Measurements from ENCODE around the gene DAP. TPM values are rescaled to one million over a fixed set of nuclear protein-coding genes. Genes with fewer than 3 reads are reported as not detected.
"Not testable (repeated sequence)": the region's sequence is repeated elsewhere in the genome, so short reads cannot be mapped to it uniquely, and the experiment has no call there.

The DAP gene
- polyA plus RNA-seq, 12 donors: 39.2 to 84.9 (median 52.9) TPM; not detected in 1

DNA sequence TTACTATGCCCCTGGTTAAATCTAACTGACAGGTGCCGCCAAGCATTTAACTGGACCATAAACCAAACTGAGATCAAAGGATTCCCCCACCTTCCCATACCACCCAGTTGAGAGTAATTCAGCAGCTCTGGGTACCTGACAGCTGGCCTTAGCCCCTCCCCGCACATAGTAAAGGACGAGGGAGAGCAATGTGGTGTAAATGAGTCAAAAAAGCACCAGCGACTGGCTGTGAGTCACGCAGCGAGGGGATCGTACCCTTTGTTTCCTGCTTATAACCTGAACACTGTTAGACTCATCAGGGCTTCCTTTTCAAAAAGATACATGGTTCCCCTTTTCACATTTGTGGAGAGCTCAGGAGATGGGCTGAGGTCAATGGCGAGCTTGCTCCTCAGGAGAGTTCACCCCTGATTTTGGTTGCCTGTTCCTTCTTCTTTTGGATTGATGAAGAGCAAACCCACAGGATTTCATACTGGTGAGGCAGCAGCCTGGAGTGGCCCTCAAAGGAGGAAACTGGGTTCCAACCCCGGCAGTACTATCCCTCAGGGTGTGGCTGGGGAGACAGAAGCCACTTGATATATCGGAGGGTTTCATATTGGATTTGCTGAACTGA lies 125.7 kb downstream of the DAP start:
- DNase-seq: no peak

DNA sequence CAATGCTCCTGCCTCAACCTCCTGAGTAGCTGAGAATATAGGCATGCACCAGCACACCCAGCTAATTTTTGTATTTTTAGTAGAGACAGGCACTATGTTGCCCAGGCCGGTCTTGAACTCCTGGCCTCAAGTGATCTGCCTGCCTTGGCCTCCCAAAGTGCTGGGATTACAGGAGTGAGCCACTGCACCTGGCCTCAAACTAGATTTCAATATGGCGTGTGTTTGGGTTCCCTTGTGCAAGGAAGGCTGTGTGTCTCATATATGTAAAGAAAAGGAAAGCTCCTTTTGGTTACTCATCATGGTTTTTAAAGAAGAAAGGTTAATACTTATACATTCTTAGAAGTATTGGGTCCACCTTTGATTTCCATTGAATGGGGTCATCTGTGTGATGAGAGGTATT lies 126.5 kb downstream of the DAP start:
- DNase-seq: no peak

- DNase-seq: no peak
These were observed 127.0 kb downstream of the DAP start for GRCh38 chr5:10634050-10634449.

- no peak for DNase-seq
These were observed 127.6 kb downstream of the DAP start for GRCh38 chr5:10633271-10634049.

GRCh38 chr5:10632110-10632761 lies 128.8 kb downstream of the DAP start:
- DNase-seq: no peak

GRCh38 chr5:10631316-10631996 lies 129.6 kb downstream of the DAP start:
- DNase-seq: no peak

DNA sequence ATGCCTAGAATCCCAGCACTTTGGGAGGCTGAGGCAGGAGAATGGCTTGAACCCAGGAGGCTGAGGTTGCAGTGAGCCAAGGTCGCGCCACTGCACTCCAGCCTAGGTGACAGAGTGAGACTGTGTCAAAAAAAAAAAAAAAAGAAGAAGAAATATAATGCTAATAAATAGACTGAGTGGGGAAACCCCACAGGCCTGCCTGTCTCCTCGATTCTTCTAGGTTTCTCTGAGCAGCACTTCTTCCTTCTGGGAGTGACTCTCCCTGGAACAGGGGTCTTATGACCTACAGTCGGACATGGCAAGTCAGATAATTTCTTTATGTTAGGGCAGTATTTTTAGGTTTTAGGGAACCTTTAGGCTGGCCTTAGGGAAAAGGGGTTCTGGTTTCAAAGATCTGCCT lies 130.3 kb downstream of the DAP start:
- not testable (repeated sequence) for DNase-seq

DNA sequence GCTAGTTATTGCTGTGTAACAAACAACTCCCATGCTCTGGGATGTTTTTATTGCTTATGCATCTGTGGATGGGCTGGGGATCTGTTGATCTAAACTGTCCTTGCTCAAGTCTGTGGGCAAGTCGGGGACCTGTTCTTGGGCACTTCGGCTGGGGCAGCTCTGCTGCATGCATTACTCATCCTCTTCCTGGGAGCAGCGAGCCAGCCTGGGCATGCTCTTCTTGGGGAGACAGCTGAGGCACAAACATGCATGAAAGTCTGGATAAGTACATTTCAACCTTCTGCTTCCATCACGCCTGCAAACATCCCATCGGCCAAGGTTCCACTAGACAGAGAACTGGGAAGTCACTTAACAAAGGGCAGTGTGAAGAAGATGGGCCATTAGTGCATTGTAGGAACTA lies 130.9 kb downstream of the DAP start:
- DNase-seq: no peak

DNA sequence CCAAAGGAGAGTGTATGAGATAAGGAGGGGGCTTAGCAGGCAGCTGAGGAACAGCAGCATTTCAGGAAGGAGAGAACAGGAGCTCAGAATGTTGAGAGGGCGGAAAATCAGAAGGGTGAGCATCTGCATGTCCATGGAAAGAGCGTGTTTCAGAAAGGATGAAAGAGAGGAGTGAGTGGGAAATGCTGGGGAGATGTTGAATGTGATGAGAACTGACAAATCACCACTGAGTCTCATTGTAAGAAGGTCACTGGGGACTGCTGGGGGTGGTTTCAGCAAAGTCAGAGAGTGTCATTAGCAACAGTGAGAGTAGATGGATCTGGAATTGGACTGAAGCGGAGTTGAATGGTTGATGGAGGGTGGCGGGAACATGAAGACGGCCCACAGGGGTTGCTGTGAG lies 131.4 kb downstream of the DAP start:
- DNase-seq: no peak

Other genes starting within 250 kb of the DAP start
- gene ANKRD33B, start 197.2 kb downstream of the DAP start, polyA plus RNA-seq (ENCODE audit: insufficient read length in 12 of 12): 1 to 10 TPM in 10 of 12 donors, not detected in 2; 1.2 to 3.3 (median 1.8) TPM

Data from muscle of arm (tissue), 12 donors.